NCI-H1417 treated with DMSO at 0.1 percent for 48 hours (cell line): ENCODE results near the gene SELENOW.

Experiments used
- DNase-seq: peaks from one replicate; lab custom pipeline; 2025; lab: John Stamatoyannopoulos, UW

The SELENOW gene

GRCh38 chr19:47824396-47824795 is 45.9 kb downstream of the SELENOW start:
- DNase-seq, result no peak

DNA sequence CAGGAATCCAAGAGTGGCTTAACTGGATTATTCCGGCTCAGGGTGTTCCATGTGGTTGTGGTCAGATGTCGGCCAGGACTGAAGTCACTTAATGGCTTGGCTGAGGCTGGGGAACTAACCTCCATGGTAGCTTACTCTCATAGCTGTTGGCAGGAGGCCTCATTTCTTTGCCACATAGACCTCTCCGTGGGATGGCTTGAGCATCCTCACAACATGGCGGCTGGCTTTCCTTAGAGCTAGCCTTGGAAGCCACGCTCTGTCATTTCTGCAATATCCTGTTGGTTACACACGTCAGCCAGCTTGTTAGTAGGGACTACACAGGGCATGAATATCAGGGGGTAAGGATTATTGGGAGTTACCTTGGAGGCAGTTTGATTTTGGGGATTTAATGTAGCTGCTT is 48.3 kb downstream of the SELENOW start:
- no peak for DNase-seq

DNA sequence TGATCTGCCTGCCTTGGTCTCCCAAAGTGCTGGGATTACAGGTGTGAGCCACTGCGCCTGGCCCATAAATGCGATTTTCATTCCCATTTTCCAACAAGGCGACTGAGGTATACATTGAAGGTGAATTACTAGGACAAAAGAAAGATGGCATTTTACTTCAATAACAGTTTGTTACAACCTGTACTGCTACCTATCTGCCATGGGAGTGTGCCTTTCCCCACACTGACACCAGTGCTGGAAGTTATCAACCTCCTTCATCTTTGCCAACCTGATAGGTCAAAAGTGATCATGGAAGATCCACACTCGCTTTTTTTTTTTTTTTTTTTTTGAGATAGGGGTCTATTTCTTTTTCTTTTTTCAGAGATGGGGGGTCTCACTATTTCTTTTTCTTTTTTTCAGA is 54.2 kb downstream of the SELENOW start:
- DNase-seq, result no peak
